Lung microvascular endothelial cell (primary cell): ENCODE data around the gene LIN7B. TPM values are rescaled to one million over a fixed set of nuclear protein-coding genes. Genes with fewer than 3 reads are reported as not detected.
A peak's percentile ranks its signal among the peaks of the same experiment; 100 is the strongest.

Experiments used
- DNase-seq, 2 donors: peaks; one replicate each; pipeline versions ENCODE4 v3.0.0 to v3.0.0-alpha.2; 2010; ENCODE audit warnings: low read depth in 2 of 2
- total RNA-seq: library from RNA; depleted of rRNA; stranded (reverse); fragments of >200 nt; gene quantifications from 2 replicates; pipeline ENCODE4 v1.2.1, GENCODE V29; 2014

LIN7B gene
- total RNA-seq, 1 donor from 2014 or later = 1.6 TPM

DNA sequence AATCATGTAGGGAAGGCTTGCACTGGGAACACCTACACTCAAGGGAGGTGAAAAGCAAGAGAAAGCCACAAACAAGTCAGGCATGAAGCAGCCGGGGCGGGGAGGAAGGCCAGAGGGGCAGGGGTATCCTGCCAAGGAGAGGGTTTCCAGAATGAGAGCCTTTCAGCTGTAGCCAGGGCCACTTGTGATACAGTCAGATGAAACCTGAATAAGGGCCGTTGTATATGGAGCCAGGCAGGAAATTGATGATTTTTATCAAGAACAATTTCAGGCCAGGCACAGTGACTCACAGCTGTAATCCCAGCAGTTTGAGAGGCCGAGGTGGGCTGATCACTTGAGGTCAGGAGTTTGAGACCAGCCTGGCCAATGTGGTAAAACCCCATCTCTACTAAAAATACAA lies 47.8 kb downstream of the LIN7B start:
- DNase-seq = peak; percentile 54 to 71

DNA sequence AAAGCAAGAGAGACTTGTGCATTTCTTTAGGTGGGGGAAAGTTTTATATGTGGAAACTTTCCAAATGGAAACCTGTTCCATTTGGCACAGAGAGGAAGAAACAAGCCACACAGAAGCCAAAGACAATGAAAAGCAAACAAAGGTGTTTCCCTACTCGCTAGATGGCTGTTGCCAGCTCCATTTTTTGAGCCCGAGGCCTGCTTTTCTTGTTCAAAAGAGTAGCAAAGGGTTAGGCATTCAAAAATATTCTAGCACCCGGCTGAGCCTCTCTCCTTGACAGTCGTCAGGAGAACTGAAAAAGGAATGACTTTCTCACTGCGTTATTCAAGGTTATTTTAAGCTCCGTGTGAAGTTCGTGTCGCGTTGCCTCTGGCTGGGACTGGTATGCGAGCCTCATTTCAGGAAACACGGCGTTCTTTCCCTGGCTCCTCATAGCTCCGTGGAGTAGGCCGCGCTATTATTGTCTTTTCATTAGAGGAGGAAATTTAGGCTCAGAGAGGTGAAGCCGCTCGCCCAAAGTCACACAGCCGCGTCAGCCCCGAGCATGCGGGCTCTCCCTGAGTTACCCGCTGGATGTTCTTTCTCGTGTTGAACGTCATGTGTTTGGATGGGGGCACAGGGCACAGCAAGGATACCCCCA lies 51.1 kb downstream of the LIN7B start:
- peak; percentile 59 to 88 for DNase-seq

- DNase-seq = peak in 1 of 2 donors; percentile 50
These were observed 51.7 kb downstream of the LIN7B start for GRCh38 chr19:49165865-49166301.

DNA sequence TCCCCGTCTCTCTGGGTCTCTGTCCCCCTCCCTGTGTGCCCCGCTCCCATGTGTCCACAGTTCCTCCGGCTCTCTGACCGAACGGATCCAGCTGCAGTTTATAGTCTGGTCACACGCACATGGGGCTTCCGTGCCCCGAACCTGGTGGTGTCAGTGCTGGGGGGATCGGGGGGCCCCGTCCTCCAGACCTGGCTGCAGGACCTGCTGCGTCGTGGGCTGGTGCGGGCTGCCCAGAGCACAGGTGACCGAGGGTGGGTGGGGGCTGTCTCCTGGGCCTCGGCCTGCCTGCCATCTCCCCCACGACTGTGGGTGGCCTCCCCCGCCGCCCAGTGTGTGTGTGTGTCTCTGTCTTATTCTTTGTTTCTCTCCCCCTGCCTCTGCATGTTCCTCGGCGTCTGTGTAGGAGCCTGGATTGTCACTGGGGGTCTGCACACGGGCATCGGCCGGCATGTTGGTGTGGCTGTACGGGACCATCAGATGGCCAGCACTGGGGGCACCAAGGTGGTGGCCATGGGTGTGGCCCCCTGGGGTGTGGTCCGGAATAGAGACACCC lies 53.8 kb downstream of the LIN7B start:
- DNase-seq = no peak

Other genes starting within 250 kb of the LIN7B start
- gene PLEKHA4, start 245.8 kb upstream of the LIN7B start, total RNA-seq = 2.4 and 7.1 TPM in 2 replicates
- 21.6 and 63.9 TPM in 2 replicates for gene PPP1R15A, start 241.9 kb upstream of the LIN7B start, total RNA-seq
- under 0.01 TPM in 2 replicates for gene TULP2, start 215.6 kb upstream of the LIN7B start, total RNA-seq
- gene NUCB1, start 214.1 kb upstream of the LIN7B start, total RNA-seq = 118 and 160 TPM in 2 replicates
- gene DHDH, start 180.7 kb upstream of the LIN7B start, total RNA-seq = under 0.01 TPM in 1 of 2 replicates, not detected in the other
- 96.8 and 101 TPM in 2 replicates for gene BAX, start 159.5 kb upstream of the LIN7B start, total RNA-seq
- gene FTL, start 149.1 kb upstream of the LIN7B start, total RNA-seq = 928 and 942 TPM in 2 replicates
- gene GYS1, start 121.1 kb upstream of the LIN7B start, total RNA-seq = 11.1 and 14.8 TPM in 2 replicates
- gene RUVBL2, start 120.5 kb upstream of the LIN7B start, total RNA-seq = 113 and 138 TPM in 2 replicates
- gene LHB, start 97.3 kb upstream of the LIN7B start, total RNA-seq = not detected in 2 replicates
- gene CGB3, start 90.0 kb upstream of the LIN7B start, total RNA-seq = not detected in 2 replicates
- gene CGB2, start 82.5 kb upstream of the LIN7B start, total RNA-seq = not detected in 2 replicates
- gene CGB1, start 77.5 kb upstream of the LIN7B start, total RNA-seq = not detected in 2 replicates
- not detected in 2 replicates for gene CGB5, start 70.5 kb upstream of the LIN7B start, total RNA-seq
- not detected in 2 replicates for gene CGB8, start 65.3 kb upstream of the LIN7B start, total RNA-seq
- 0.22 TPM in 1 of 2 replicates, not detected in the other for gene CGB7, start 56.6 kb upstream of the LIN7B start, total RNA-seq
- not detected in 2 replicates for gene NTF4, start 49.6 kb upstream of the LIN7B start, total RNA-seq
- gene KCNA7, start 41.7 kb upstream of the LIN7B start, total RNA-seq = not detected in 2 replicates
- gene SNRNP70, start 28.9 kb upstream of the LIN7B start, total RNA-seq = 132 and 137 TPM in 2 replicates
- 0.22 and 0.40 TPM in 2 replicates for gene C19orf73, start 4.8 kb downstream of the LIN7B start, total RNA-seq
- gene PPFIA3, start 5.2 kb downstream of the LIN7B start, total RNA-seq = 1.6 and 2.8 TPM in 2 replicates
- gene HRC, start 41.0 kb downstream of the LIN7B start, total RNA-seq = not detected in 2 replicates
- 9.5 and 10.7 TPM in 2 replicates for gene TRPM4, start 43.4 kb downstream of the LIN7B start, total RNA-seq
- gene SLC6A16, start 210.8 kb downstream of the LIN7B start, total RNA-seq = 0.20 and 0.22 TPM in 2 replicates
- gene CD37, start 221.0 kb downstream of the LIN7B start, total RNA-seq = not detected in 2 replicates
- gene TEAD2, start 248.0 kb downstream of the LIN7B start, total RNA-seq = 51.4 and 57.1 TPM in 2 replicates
- gene DKKL1, start 249.5 kb downstream of the LIN7B start, total RNA-seq = 0.22 and 0.40 TPM in 2 replicates